ENCODE measurements around the gene PDE6D.
A peak's percentile ranks its signal among the peaks of the same experiment; 100 is the strongest.

Gene PDE6D

DNA sequence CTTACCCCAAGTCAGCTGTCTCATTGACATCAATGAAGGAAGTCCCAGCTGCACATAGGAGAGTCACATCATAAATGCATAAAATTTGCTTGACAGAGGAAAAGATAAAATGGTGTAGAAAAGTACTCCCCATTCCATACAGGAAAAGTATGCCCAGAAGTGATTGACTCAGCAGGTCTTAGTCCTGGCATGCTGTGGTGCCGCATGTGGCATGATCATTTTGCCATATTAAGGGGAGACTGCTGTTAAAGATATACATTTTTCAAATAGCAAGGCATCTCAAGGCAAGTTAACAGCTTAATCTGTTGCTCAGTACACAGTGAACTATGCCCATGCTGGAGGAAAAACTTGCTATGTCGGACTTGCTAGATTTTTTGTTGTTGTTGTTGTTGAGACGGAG is 13.3 kb upstream of the PDE6D start (continued):
- TF ChIP-seq, protein P1, sequence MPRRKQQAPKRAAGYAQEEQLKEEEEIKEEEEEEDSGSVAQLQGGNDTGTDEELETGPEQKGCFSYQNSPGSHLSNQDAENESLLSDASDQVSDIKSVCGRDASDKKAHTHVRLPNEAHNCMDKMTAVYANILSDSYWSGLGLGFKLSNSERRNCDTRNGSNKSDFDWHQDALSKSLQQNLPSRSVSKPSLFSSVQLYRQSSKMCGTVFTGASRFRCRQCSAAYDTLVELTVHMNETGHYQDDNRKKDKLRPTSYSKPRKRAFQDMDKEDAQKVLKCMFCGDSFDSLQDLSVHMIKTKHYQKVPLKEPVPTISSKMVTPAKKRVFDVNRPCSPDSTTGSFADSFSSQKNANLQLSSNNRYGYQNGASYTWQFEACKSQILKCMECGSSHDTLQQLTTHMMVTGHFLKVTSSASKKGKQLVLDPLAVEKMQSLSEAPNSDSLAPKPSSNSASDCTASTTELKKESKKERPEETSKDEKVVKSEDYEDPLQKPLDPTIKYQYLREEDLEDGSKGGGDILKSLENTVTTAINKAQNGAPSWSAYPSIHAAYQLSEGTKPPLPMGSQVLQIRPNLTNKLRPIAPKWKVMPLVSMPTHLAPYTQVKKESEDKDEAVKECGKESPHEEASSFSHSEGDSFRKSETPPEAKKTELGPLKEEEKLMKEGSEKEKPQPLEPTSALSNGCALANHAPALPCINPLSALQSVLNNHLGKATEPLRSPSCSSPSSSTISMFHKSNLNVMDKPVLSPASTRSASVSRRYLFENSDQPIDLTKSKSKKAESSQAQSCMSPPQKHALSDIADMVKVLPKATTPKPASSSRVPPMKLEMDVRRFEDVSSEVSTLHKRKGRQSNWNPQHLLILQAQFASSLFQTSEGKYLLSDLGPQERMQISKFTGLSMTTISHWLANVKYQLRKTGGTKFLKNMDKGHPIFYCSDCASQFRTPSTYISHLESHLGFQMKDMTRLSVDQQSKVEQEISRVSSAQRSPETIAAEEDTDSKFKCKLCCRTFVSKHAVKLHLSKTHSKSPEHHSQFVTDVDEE (CRISPR knock-in tag; IDR thresholded peaks at IDR 0.05): no peak
- no peak for TF ChIP-seq OSR1 (CRISPR knock-in tag; IDR thresholded peaks at IDR 0.05)
- TF ChIP-seq BACH2 (CRISPR knock-in tag; IDR thresholded peaks at IDR 0.05; ENCODE audit: borderline replicate concordance): no peak
- TF ChIP-seq ARNTL (CRISPR knock-in tag; IDR thresholded peaks at IDR 0.05; ENCODE audit: borderline replicate concordance, low read depth): no peak
- TF ChIP-seq SNAI2 (CRISPR knock-in tag; IDR thresholded peaks at IDR 0.05): no peak
- TF ChIP-seq ESRRG (CRISPR knock-in tag; IDR thresholded peaks at IDR 0.05): no peak

DNA sequence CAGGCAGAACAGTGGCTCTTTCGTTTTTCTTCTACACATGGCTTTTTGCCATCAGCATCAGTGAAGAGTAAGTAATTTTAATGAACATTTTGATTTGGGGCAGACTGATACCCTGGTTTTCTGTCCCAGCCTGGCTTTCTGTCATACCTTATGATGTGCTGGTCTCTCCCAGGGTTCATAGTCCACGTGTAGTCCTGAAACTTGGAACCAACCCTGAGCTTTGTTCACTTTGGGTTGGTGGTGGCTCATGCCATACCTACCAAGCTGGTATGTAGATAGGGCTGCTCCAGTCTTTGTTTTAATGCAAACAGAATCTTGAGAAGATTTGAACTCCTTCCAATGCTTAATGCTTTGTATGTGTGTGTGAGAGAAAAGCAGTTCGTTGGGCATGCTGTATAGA is 10.0 kb upstream of the PDE6D start:
- TF ChIP-seq, protein P2, sequence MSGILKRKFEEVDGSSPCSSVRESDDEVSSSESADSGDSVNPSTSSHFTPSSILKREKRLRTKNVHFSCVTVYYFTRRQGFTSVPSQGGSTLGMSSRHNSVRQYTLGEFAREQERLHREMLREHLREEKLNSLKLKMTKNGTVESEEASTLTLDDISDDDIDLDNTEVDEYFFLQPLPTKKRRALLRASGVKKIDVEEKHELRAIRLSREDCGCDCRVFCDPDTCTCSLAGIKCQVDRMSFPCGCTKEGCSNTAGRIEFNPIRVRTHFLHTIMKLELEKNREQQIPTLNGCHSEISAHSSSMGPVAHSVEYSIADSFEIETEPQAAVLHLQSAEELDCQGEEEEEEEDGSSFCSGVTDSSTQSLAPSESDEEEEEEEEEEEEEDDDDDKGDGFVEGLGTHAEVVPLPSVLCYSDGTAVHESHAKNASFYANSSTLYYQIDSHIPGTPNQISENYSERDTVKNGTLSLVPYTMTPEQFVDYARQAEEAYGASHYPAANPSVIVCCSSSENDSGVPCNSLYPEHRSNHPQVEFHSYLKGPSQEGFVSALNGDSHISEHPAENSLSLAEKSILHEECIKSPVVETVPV (CRISPR knock-in tag; IDR thresholded peaks at IDR 0.05): no peak
- TF ChIP-seq, protein P3, sequence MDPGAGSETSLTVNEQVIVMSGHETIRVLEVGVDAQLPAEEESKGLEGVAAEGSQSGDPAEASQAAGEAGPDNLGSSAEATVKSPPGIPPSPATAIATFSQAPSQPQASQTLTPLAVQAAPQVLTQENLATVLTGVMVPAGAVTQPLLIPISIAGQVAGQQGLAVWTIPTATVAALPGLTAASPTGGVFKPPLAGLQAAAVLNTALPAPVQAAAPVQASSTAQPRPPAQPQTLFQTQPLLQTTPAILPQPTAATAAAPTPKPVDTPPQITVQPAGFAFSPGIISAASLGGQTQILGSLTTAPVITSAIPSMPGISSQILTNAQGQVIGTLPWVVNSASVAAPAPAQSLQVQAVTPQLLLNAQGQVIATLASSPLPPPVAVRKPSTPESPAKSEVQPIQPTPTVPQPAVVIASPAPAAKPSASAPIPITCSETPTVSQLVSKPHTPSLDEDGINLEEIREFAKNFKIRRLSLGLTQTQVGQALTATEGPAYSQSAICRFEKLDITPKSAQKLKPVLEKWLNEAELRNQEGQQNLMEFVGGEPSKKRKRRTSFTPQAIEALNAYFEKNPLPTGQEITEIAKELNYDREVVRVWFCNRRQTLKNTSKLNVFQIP (CRISPR knock-in tag; IDR thresholded peaks at IDR 0.05; ENCODE audit: borderline replicate concordance, low read depth): no peak
- TF ChIP-seq PPARA (CRISPR knock-in tag; IDR thresholded peaks at IDR 0.05; ENCODE audit: borderline replicate concordance) (no peak), ISL1 (CRISPR knock-in tag; IDR thresholded peaks at IDR 0.05) (no peak)
- TF ChIP-seq, protein P4, sequence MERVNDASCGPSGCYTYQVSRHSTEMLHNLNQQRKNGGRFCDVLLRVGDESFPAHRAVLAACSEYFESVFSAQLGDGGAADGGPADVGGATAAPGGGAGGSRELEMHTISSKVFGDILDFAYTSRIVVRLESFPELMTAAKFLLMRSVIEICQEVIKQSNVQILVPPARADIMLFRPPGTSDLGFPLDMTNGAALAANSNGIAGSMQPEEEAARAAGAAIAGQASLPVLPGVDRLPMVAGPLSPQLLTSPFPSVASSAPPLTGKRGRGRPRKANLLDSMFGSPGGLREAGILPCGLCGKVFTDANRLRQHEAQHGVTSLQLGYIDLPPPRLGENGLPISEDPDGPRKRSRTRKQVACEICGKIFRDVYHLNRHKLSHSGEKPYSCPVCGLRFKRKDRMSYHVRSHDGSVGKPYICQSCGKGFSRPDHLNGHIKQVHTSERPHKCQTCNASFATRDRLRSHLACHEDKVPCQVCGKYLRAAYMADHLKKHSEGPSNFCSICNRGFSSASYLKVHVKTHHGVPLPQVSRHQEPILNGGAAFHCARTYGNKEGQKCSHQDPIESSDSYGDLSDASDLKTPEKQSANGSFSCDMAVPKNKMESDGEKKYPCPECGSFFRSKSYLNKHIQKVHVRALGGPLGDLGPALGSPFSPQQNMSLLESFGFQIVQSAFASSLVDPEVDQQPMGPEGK (CRISPR knock-in tag; IDR thresholded peaks at IDR 0.05; ENCODE audit: borderline replicate concordance): no peak
- ATAC-seq: no peak

DNA sequence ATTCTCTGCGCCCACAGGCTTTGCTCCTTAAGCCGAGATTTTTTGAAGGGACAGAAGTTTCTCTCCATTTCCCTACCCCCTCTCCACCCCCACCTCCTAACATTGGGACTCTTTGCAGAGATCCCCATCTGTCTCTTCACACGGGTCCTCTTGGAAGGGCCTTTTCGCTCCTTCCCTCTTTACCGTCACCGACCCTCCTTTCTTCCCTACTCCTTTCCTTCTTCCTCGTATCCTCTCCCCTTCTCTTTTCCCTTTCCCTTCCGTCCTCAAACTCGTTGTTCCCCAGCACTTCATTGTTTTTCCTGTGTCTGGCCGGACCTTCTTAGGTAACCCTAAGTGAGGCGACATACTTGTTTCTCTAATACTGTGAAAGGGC is 5.8 kb upstream of the PDE6D start:
- ATAC-seq: no peak
- TF ChIP-seq ZNF8 (CRISPR knock-in tag; IDR thresholded peaks at IDR 0.05): no peak
- no peak for TF ChIP-seq ZFP30 (CRISPR knock-in tag; IDR thresholded peaks at IDR 0.05)
- no peak for TF ChIP-seq RARB (CRISPR knock-in tag; IDR thresholded peaks at IDR 0.05)
- no peak for TF ChIP-seq ZC3H10 (CRISPR knock-in tag; IDR thresholded peaks at IDR 0.05)
- TF ChIP-seq SNAI2 (CRISPR knock-in tag; IDR thresholded peaks at IDR 0.05): no peak
- TF ChIP-seq, protein P2 (CRISPR knock-in tag; IDR thresholded peaks at IDR 0.05): no peak
- TF ChIP-seq OSR1 (CRISPR knock-in tag; IDR thresholded peaks at IDR 0.05): no peak
- TF ChIP-seq BACH2 (CRISPR knock-in tag; IDR thresholded peaks at IDR 0.05; ENCODE audit: borderline replicate concordance): no peak
- no peak for TF ChIP-seq ISL1 (CRISPR knock-in tag; IDR thresholded peaks at IDR 0.05)

DNA sequence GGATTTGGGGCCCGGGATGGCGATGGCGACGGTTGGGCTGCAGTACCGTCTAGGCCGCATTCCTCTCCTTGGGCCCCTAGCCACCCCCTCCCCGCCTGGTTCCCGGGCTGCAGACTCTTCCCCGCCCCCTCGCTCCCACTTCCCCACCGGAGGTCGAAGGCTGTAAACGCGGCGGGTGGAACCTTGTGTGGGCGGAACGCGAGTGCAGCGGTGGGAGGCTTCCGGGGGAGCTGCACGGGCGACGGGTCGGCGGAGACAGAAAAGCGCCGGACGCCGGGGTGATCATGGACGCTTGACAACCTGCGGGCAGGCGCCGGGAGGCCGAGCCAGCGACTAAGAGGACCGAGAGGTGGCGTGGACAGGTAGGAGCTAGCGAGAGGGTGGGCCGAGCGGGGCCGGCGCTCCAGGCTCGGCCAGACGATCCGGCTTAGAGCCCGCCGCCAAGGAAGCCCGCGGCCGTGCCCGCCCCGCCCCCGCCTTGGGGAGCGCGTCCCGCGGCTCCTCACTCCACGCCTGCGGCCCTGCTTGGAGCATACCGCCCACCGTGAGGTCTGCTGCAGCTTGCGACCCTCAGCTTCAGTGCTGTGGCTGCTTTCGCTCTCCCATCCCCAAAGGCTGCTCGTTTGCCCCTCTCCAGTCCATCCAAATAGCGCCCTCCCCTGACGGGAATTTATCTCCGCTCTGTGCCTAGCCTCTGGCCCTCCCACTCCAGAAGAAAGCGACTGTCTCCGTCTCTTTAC is 5.3 kb upstream of the PDE6D start, which contains the start of gene COPS7B:
COPS7B (plus strand) TSS at position 269 of the 740 bp plus-strand sequence. CDS start 2,126 bp downstream, outside the sequence.
- TF ChIP-seq CSDC2 (CRISPR knock-in tag; IDR thresholded peaks at IDR 0.05) (no peak), GLIS3 (CRISPR knock-in tag; IDR thresholded peaks at IDR 0.05) (0 out of 2 replicates have a peak, but pooled peaks have one; percentile 28), ISL1 (CRISPR knock-in tag; IDR thresholded peaks at IDR 0.05) (no peak)
- TF ChIP-seq, protein P1 (CRISPR knock-in tag; IDR thresholded peaks at IDR 0.05): 0 out of 2 replicates have a peak, but pooled peaks have one; percentile 40
- peak; percentile 81 for ATAC-seq
